ENCODE data around the gene MIF4GD. TPM values are rescaled to one million over a fixed set of nuclear protein-coding genes. Genes with fewer than 3 reads are reported as not detected.

The MIF4GD gene
- total and polyA plus RNA-seq, 2 of the 4 experiments (the other 2 are of a cell fraction): 4.1 to 6.9 TPM

DNA sequence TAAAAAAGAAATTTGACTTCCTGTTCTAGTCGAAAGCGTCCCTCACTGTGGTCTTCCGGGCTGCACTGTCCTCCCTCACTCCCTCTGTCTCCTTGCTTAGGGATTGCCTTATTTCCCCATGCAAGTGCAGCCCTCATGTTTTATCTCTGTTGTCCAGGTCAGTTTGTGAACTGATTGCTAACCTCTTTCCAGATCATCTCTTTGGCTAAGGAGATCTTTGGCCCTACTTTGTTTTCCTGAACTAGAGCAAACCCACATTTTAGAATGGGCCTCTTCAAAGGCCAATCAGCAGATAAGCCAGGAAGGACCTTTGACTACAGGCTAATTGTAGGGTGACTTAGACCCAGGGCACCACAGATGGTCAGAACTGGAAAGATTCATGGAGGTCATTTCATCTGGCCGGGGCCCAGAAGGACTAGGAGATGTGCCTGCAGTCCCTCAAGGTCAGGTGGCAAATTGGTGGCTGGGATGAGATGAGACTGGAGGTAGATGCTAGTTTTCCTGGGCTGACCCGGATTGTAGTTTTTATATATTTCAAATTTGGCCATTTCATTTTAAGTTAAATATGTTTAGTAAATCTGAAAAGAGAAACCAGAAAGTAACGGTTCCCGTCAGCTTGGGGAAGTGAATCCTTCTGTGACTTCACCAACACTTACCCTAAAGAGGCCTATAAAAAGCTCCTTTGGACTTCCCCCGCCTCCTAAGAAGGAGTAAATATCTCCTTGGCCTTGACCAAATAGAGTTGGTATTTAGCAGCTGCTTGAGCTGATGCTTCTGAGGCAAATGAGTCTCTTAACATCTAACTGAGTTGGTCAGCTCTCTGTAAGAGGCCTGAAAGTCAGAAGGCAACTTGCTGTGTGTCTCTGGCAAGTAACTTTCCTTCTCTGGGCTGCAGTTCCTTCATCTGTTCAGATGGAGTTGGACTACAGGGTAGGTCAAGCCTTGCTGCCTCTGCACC, 24.4 kb upstream of the MIF4GD start:
- H3K9me3 ChIP-seq (ENCODE audit: control insufficient read depth, insufficient read depth, low read length): no peaks in the 10 kb centered on the region
- intact Hi-C loops (cut with micrococcal nuclease) (no loop called here), dilution Hi-C loops (cut with HindIII; ENCODE audit: low sequenced_read_pairs, unreplicated experiment) (no loop called here), in situ Hi-C loops (cut with MboI; ENCODE audit: low sequenced_read_pairs) (no loop called here)
- ATAC-seq (ENCODE audit: low read depth): no peak
- H3K79me1 ChIP-seq (ENCODE audit: low read depth in 1 of 2, low read length in 2 of 2): no peaks in the 10 kb centered on the region
- no peak overlapping the region for H3K9ac ChIP-seq (ENCODE audit: low read depth, low read length)
- no peak overlapping the region for H2BK5ac ChIP-seq (ENCODE audit: low read depth, low read length, poor library complexity, severe bottlenecking)
- H4K20me1 ChIP-seq (ENCODE audit: insufficient read depth, low read length): no peaks in the 10 kb centered on the region
- H3K4me3 ChIP-seq (ENCODE audit: insufficient read depth, low read depth, low read length): no peak overlapping the region
- no peak overlapping the region for H3K4me2 ChIP-seq (ENCODE audit: low read depth, low read length)
- BruUV-seq (replicated peaks): no TSS peak
- DNase-seq: no peak
- H2AK5ac ChIP-seq (ENCODE audit: low read depth, low read length): no peak overlapping the region
- H3K9me1 ChIP-seq (ENCODE audit: insufficient read depth, low read length): 0 out of 2 replicates have a peak, but pooled peaks cover 3% of the 10 kb centered on the region
- no peak overlapping the region for H4K8ac ChIP-seq (ENCODE audit: low read depth in 2 of 2, low read length in 2 of 2)
- no peaks in the 10 kb centered on the region; the same call in 1 of the 2 replicates for H3K4me1 ChIP-seq (ENCODE audit: control insufficient read depth, insufficient read depth, low read length)
- H2BK120ac ChIP-seq (ENCODE audit: low read depth, low read length): no peak overlapping the region
- no peak overlapping the region for H2BK20ac ChIP-seq (ENCODE audit: low read depth, low read length)
- no peak overlapping the region for H3K23ac ChIP-seq (ENCODE audit: low read depth, low read length)
- no peaks in the 10 kb centered on the region for H3K27me3 ChIP-seq (ENCODE audit: control insufficient read depth, insufficient read depth, low read length)
- H3K27ac ChIP-seq (ENCODE audit: insufficient read depth, low read length): no peak overlapping the region
- H3K56ac ChIP-seq (ENCODE audit: extremely low read depth, insufficient read depth, low read length): no peak overlapping the region
- no peak overlapping the region for H3K14ac ChIP-seq (replicated peaks; ENCODE audit: low read depth, low read length)
- no peak overlapping the region for H2AK9ac ChIP-seq (replicated peaks; ENCODE audit: low read depth, low read length, poor library complexity)
- CTCF ChIA-PET: no interaction called here
- H2BK15ac ChIP-seq (ENCODE audit: low read depth, low read length): no peak overlapping the region
- H3K4ac ChIP-seq (ENCODE audit: low read depth, low read length): no peak overlapping the region
- H4K5ac ChIP-seq (ENCODE audit: low read depth, low read length): no peak overlapping the region
- POLR2A ChIA-PET (ENCODE audit: unreplicated experiment): no interaction called here
- no CpG with 5 or more reads among the region's 8 CpGs for WGBS, 2 experiments (ENCODE audit: extremely low coverage in 2 of 2, insufficient read length in 1 of 2)
- no peak overlapping the region for H4K91ac ChIP-seq (ENCODE audit: insufficient read depth, low read depth, low read length)
- H2AFZ ChIP-seq (replicated peaks; ENCODE audit: low read length, poor library complexity): no peak overlapping the region
- no peaks in the 10 kb centered on the region for H3K36me3 ChIP-seq (ENCODE audit: control insufficient read depth, insufficient read depth, low read length)
- no peak overlapping the region for H3K18ac ChIP-seq (ENCODE audit: low read depth, low read length)
- TF ChIP-seq, protein P1, sequence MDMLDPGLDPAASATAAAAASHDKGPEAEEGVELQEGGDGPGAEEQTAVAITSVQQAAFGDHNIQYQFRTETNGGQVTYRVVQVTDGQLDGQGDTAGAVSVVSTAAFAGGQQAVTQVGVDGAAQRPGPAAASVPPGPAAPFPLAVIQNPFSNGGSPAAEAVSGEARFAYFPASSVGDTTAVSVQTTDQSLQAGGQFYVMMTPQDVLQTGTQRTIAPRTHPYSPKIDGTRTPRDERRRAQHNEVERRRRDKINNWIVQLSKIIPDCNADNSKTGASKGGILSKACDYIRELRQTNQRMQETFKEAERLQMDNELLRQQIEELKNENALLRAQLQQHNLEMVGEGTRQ (IDR thresholded peaks at IDR 0.05; ENCODE audit: low read depth, low read length): no peak
- no peak for TF ChIP-seq FOS (IDR thresholded peaks at IDR 0.05; ENCODE audit: low read depth, low read length)
- TF ChIP-seq, protein P2, sequence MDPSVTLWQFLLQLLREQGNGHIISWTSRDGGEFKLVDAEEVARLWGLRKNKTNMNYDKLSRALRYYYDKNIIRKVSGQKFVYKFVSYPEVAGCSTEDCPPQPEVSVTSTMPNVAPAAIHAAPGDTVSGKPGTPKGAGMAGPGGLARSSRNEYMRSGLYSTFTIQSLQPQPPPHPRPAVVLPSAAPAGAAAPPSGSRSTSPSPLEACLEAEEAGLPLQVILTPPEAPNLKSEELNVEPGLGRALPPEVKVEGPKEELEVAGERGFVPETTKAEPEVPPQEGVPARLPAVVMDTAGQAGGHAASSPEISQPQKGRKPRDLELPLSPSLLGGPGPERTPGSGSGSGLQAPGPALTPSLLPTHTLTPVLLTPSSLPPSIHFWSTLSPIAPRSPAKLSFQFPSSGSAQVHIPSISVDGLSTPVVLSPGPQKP (IDR thresholded peaks at IDR 0.05; ENCODE audit: borderline replicate concordance, low read depth, low read length): no peak
- TF ChIP-seq CHD1 (IDR thresholded peaks at IDR 0.05; ENCODE audit: low read depth, low read length): no peak
- TF ChIP-seq, protein P3, sequence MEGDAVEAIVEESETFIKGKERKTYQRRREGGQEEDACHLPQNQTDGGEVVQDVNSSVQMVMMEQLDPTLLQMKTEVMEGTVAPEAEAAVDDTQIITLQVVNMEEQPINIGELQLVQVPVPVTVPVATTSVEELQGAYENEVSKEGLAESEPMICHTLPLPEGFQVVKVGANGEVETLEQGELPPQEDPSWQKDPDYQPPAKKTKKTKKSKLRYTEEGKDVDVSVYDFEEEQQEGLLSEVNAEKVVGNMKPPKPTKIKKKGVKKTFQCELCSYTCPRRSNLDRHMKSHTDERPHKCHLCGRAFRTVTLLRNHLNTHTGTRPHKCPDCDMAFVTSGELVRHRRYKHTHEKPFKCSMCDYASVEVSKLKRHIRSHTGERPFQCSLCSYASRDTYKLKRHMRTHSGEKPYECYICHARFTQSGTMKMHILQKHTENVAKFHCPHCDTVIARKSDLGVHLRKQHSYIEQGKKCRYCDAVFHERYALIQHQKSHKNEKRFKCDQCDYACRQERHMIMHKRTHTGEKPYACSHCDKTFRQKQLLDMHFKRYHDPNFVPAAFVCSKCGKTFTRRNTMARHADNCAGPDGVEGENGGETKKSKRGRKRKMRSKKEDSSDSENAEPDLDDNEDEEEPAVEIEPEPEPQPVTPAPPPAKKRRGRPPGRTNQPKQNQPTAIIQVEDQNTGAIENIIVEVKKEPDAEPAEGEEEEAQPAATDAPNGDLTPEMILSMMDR (conservative IDR thresholded peaks at IDR 0.05; ENCODE audit: low read depth, low read length): no peak
- TF ChIP-seq MXI1 (IDR thresholded peaks at IDR 0.05; ENCODE audit: borderline replicate concordance, low read depth, low read length): no peak
- no peak for TF ChIP-seq RAD21 (IDR thresholded peaks at IDR 0.05; ENCODE audit: low read length)
- TF ChIP-seq NFE2L2 (IDR thresholded peaks at IDR 0.05; ENCODE audit: low read depth, low read length): no peak
- TF ChIP-seq MAFK (IDR thresholded peaks at IDR 0.05; ENCODE audit: low read depth, low read length): no peak
- TF ChIP-seq BHLHE40 (IDR thresholded peaks at IDR 0.05; ENCODE audit: low read depth, low read length): no peak
- no peak for TF ChIP-seq SMC3 (IDR thresholded peaks at IDR 0.05; ENCODE audit: low read depth, low read length)
- TF ChIP-seq CEBPB (IDR thresholded peaks at IDR 0.05; ENCODE audit: low read depth, low read length): no peak
- no peak for TF ChIP-seq RCOR1 (IDR thresholded peaks at IDR 0.05; ENCODE audit: insufficient replicate concordance, low read length)
- TF ChIP-seq RFX5 (IDR thresholded peaks at IDR 0.05; ENCODE audit: low read depth, low read length): no peak

All from IMR-90 (cell line).